WTC11 (cell line): ENCODE results near the gene DERA. TPM values are rescaled to one million over a fixed set of nuclear protein-coding genes. Genes with fewer than 3 reads are reported as not detected.
"Not testable (repeated sequence)": the region's sequence is repeated elsewhere in the genome, so short reads cannot be mapped to it uniquely, and the experiment has no call there.

Experiments used
- ATAC-seq: fragments of 200-7000 bp; cut with Tn5 transposase; 2 replicates; pipeline ENCODE4 v1.10.0; 2021; ENCODE audit warnings: mild to moderate bottlenecking, moderate library complexity
- CTCF ChIA-PET: fragments of 300-600 bp; sonication (Branson Sonifier 250); formaldehyde crosslinking; loops from one replicate; lab custom pipeline; 2021; ENCODE audit warnings: antibody characterized with exemption; lab: Charles Lee
- POLR2A ChIA-PET: fragments of 350-600 bp; sonication (Branson Sonifier 250); formaldehyde crosslinking; loops from one replicate; lab custom pipeline; 2021; ENCODE audit warnings: antibody characterized with exemption; lab: Charles Lee
- DNase-seq: peaks from one replicate; pipeline ENCODE4 v3.0.0; 2021; ENCODE audit warnings: low spot score
- H3K27ac Mint-ChIP-seq: 2 replicates; pipeline ENCODE4 v1.8.0; 2021; ENCODE audit warnings: mixed read lengths
- H3K27me3 Mint-ChIP-seq: 2 replicates; pipeline ENCODE4 v1.8.0; 2021; ENCODE audit warnings: low read depth, mild to moderate bottlenecking, moderate library complexity, mixed read lengths
- H3K36me3 Mint-ChIP-seq: 2 replicates; pipeline ENCODE4 v1.8.0; 2021; ENCODE audit warnings: mixed read lengths
- H3K4me1 Mint-ChIP-seq: 2 replicates; pipeline ENCODE4 v1.8.0; 2022; ENCODE audit warnings: mixed read lengths
- H3K4me3 Mint-ChIP-seq: 2 replicates; pipeline ENCODE4 v1.8.0; 2021; ENCODE audit warnings: mild to moderate bottlenecking, moderate library complexity, mixed read lengths
- H3K9me3 Mint-ChIP-seq: 2 replicates; pipeline ENCODE4 v1.8.0; 2021; ENCODE audit warnings: mixed read lengths
- ATF6 ChIP-seq: sonication (generic); formaldehyde crosslinking; IDR thresholded peaks from 2 replicates; pipeline ENCODE4 v1.8.1; 2023; ENCODE audit warnings: mild to moderate bottlenecking, missing genetic modification reagents
- E2F4 ChIP-seq: sonication (generic); formaldehyde crosslinking; IDR thresholded peaks from 2 replicates; pipeline ENCODE4 v1.8.1; 2022; ENCODE audit warnings: low read depth, mild to moderate bottlenecking, moderate library complexity, missing genetic modification reagents, borderline replicate concordance
- EMX1 ChIP-seq: fragments of 250-450 bp; sonication (Bioruptor Pico); IDR thresholded peaks from 2 replicates; pipeline ENCODE4 v1.8.0; 2021; ENCODE audit warnings: mild to moderate bottlenecking
- HMGA2 ChIP-seq: fragments of 250-450 bp; sonication (Bioruptor Pico); IDR thresholded peaks from 2 replicates; pipeline ENCODE4 v1.4.0; 2021; ENCODE audit warnings: mild to moderate bottlenecking, moderate library complexity
- KAT7 ChIP-seq: sonication (generic); formaldehyde crosslinking; IDR thresholded peaks from 2 replicates; pipeline ENCODE4 v1.8.1; 2023; ENCODE audit warnings: missing genetic modification reagents, mild to moderate bottlenecking, borderline replicate concordance
- NFE2L1 ChIP-seq: sonication (generic); formaldehyde crosslinking; IDR thresholded peaks from 2 replicates; pipeline ENCODE4 v1.8.1; 2023; ENCODE audit warnings: missing genetic modification reagents
- PREB ChIP-seq: sonication (generic); formaldehyde crosslinking; IDR thresholded peaks from 2 replicates; pipeline ENCODE4 v1.8.1; 2022; ENCODE audit warnings: mild to moderate bottlenecking, missing genetic modification reagents, moderate library complexity, borderline replicate concordance
- RORB ChIP-seq: fragments of 250-450 bp; sonication (Bioruptor Pico); IDR thresholded peaks from 2 replicates; pipeline ENCODE4 v1.9.0; 2021; ENCODE audit warnings: mild to moderate bottlenecking
- TEAD4 ChIP-seq: sonication (generic); formaldehyde crosslinking; IDR thresholded peaks from 2 replicates; pipeline ENCODE4 v1.8.0; 2022; ENCODE audit warnings: mild to moderate bottlenecking, missing genetic modification reagents
- ZBTB43 ChIP-seq: sonication (generic); formaldehyde crosslinking; IDR thresholded peaks from 2 replicates; pipeline ENCODE4 v1.8.1; 2023; ENCODE audit warnings: mild to moderate bottlenecking, missing genetic modification reagents
- ZNF512 ChIP-seq: sonication (generic); formaldehyde crosslinking; IDR thresholded peaks from 2 replicates; pipeline ENCODE4 v1.8.1; 2022; ENCODE audit warnings: missing genetic modification reagents, borderline replicate concordance
- total RNA-seq: library from RNA; stranded (reverse); gene quantifications from 3 replicates; pipeline ENCODE4 v1.2.3, GENCODE V29; 2021

The DERA gene
- total RNA-seq, 1 experiment from 2014 or later: 22.4 TPM

- ATAC-seq: no peak
- DNase-seq: no peak
- TF ChIP-seq NFE2L1 (CRISPR knock-in tag) (no peak), ZBTB43 (no peak), TEAD4 (CRISPR knock-in tag) (no peak), RORB (CRISPR knock-in tag) (no peak), ZNF512 (CRISPR knock-in tag) (no peak)
- ChIA-PET POLR2A (no interaction called here), CTCF (no interaction called here)
- Mint-ChIP-seq H3K27me3 (no peaks in the 10 kb centered on the region), H3K36me3 (peaks cover 38% of the 10 kb centered on the region), H3K9me3 (peaks cover 42% of the 10 kb centered on the region), H3K27ac (no peak overlapping the region), H3K4me3 (no peak overlapping the region), H3K4me1 (peaks cover 3% of the 10 kb centered on the region)
These were observed 101.0 kb downstream of the DERA start for GRCh38 chr12:16012117-16012516.

- POLR2A ChIA-PET, ATAC-seq, CTCF ChIA-PET, H3K4me3 Mint-ChIP-seq, H3K4me1 Mint-ChIP-seq, H3K27ac Mint-ChIP-seq, H3K27me3 Mint-ChIP-seq, DNase-seq: not testable (repeated sequence)
- Mint-ChIP-seq H3K9me3 (peaks cover 46% of the 10 kb centered on the region), H3K36me3 (peaks cover 40% of the 10 kb centered on the region)
These were observed 102.6 kb downstream of the DERA start for GRCh38 chr12:16013722-16014121.

- H3K4me3 Mint-ChIP-seq, POLR2A ChIA-PET, CTCF ChIA-PET, DNase-seq, H3K27ac Mint-ChIP-seq, H3K27me3 Mint-ChIP-seq, H3K4me1 Mint-ChIP-seq, ATAC-seq: not testable (repeated sequence)
- peaks cover 43% of the 10 kb centered on the region for H3K36me3 Mint-ChIP-seq
- peaks cover 52% of the 10 kb centered on the region for H3K9me3 Mint-ChIP-seq
These were observed 103.3 kb downstream of the DERA start for GRCh38 chr12:16014394-16014793.

GRCh38 chr12:16016748-16017147 is 105.6 kb downstream of the DERA start:
- Mint-ChIP-seq H3K36me3 (peaks cover 65% of the 10 kb centered on the region), H3K27ac (no peak overlapping the region), H3K4me3 (no peak overlapping the region), H3K4me1 (no peaks in the 10 kb centered on the region), H3K9me3 (peaks cover 76% of the 10 kb centered on the region), H3K27me3 (no peaks in the 10 kb centered on the region; the same call in 1 of the 2 replicates)
- CTCF ChIA-PET: no interaction called here
- ATAC-seq: no peak
- no peak for DNase-seq
- TF ChIP-seq KAT7 (CRISPR knock-in tag): no peak
- no peak for TF ChIP-seq E2F4 (CRISPR knock-in tag)
- no peak for TF ChIP-seq ATF6 (CRISPR knock-in tag)
- TF ChIP-seq PREB (CRISPR knock-in tag): no peak
- no peak for TF ChIP-seq HMGA2
- TF ChIP-seq EMX1 (CRISPR knock-in tag): no peak
- POLR2A ChIA-PET: no interaction called here
